ENCODE results near the gene DUSP5.

The DUSP5 gene

GRCh38 chr10:110501142-110501937 is 3.6 kb downstream of the DUSP5 start:
- DNase-seq (ENCODE audit: low spot score), result peak; percentile 86

GRCh38 chr10:110502072-110502845 is 4.6 kb downstream of the DUSP5 start:
- no peak for DNase-seq (ENCODE audit: low spot score)

GRCh38 chr10:110502851-110503301 is 5.2 kb downstream of the DUSP5 start:
- peak; percentile 62 for DNase-seq (ENCODE audit: low spot score)

- DNase-seq (ENCODE audit: low spot score), result no peak
Measured at GRCh38 chr10:110503528-110504110, 5.9 kb downstream of the DUSP5 start.

- peak; percentile 72 for DNase-seq (ENCODE audit: low spot score)
Measured at GRCh38 chr10:110504111-110504735, 6.5 kb downstream of the DUSP5 start.

- no peak for DNase-seq (ENCODE audit: low spot score)
Measured at GRCh38 chr10:110505130-110505770, 7.5 kb downstream of the DUSP5 start.

- DNase-seq (ENCODE audit: low spot score), result no peak
Measured at GRCh38 chr10:110506448-110506847, 8.7 kb downstream of the DUSP5 start.

- DNase-seq (ENCODE audit: low spot score), result no peak
Measured at GRCh38 chr10:110507346-110507745, 9.6 kb downstream of the DUSP5 start.

- DNase-seq (ENCODE audit: low spot score), result no peak
Measured at GRCh38 chr10:110508159-110508788, 10.6 kb downstream of the DUSP5 start.

GRCh38 chr10:110508806-110509544 is 11.3 kb downstream of the DUSP5 start:
- no peak for DNase-seq (ENCODE audit: low spot score)

GRCh38 chr10:110509560-110509959 is 11.9 kb downstream of the DUSP5 start:
- no peak for DNase-seq (ENCODE audit: low spot score)

- no peak for DNase-seq (ENCODE audit: low spot score)
Measured at GRCh38 chr10:110510086-110510485, 12.4 kb downstream of the DUSP5 start.

- no peak for DNase-seq (ENCODE audit: low spot score)
Measured at GRCh38 chr10:110510730-110511129, 13.0 kb downstream of the DUSP5 start.

- DNase-seq (ENCODE audit: low spot score), result no peak
Measured at GRCh38 chr10:110511734-110512449, 14.2 kb downstream of the DUSP5 start.

- DNase-seq (ENCODE audit: low spot score), result peak; percentile 86
Measured at GRCh38 chr10:110512461-110513187, 14.9 kb downstream of the DUSP5 start.

GRCh38 chr10:110513949-110514348 is 16.2 kb downstream of the DUSP5 start:
- no peak for DNase-seq (ENCODE audit: low spot score)

GRCh38 chr10:110514848-110515247 is 17.1 kb downstream of the DUSP5 start:
- no peak for DNase-seq (ENCODE audit: low spot score)

- DNase-seq (ENCODE audit: low spot score), result no peak
Measured at GRCh38 chr10:110516815-110517492, 19.2 kb downstream of the DUSP5 start.

Data from AG20443 (cell line).